PC-3 (cell line): ENCODE data around the gene BCL2L13. TPM values are rescaled to one million over a fixed set of nuclear protein-coding genes. Genes with fewer than 3 reads are reported as not detected.
A peak's percentile ranks its signal among the peaks of the same experiment; 100 is the strongest.

Experiments used
- ATAC-seq: fragments of 200-7000 bp; cut with Tn5 transposase; 2 replicates; pipeline ENCODE4 v1.9.1; 2020; ENCODE audit warnings: mild to moderate bottlenecking, moderate library complexity
- BruUV-seq: library from RNA; stranded (reverse); fragments of 400-500 nt; replicated peaks from 2 replicates; lab custom pipeline; 2021; lab: Mats Ljungman, UMichigan
- CTCF ChIA-PET: fragments of 300-600 bp; sonication (Branson Sonifier 250); formaldehyde crosslinking; loops from one replicate; lab custom pipeline; 2022; ENCODE audit warnings: antibody characterized with exemption; lab: Charles Lee
- POLR2A ChIA-PET: fragments of 300-600 bp; sonication (Branson Sonifier 250); formaldehyde crosslinking; loops from one replicate; lab custom pipeline; 2022; ENCODE audit warnings: antibody characterized with exemption; ENCODE audit not compliant: unreplicated experiment; lab: Charles Lee
- DNase-seq: peaks from one replicate; pipeline ENCODE4 v3.0.0-alpha.2; 2015
- H2AFZ ChIP-seq: fragments of 300-600 bp; sonication (generic); 2 replicates; pipeline ENCODE4 v1.6.0; 2016; ENCODE audit warnings: antibody characterized with exemption, low read length
- H3F3A ChIP-seq: fragments of 300-600 bp; sonication (generic); one replicate; pipeline ENCODE4 v1.6.0; 2017; ENCODE audit warnings: antibody characterized with exemption, low read length, control low read depth, mild to moderate bottlenecking; ENCODE audit not compliant: unreplicated experiment
- H3K27ac ChIP-seq: fragments of 300-600 bp; sonication (generic); 2 replicates; pipeline ENCODE4 v1.5.1; 2016; ENCODE audit warnings: mild to moderate bottlenecking, low read length
- H3K27me3 ChIP-seq: fragments of 300-600 bp; sonication (generic); 2 replicates; pipeline ENCODE4 v1.6.1; 2016; ENCODE audit warnings: low read length, mixed read lengths
- H3K36me3 ChIP-seq: fragments of 300-600 bp; sonication (generic); 2 replicates; pipeline ENCODE4 v1.6.1; 2016; ENCODE audit warnings: low read depth, mixed run types, low read length, mixed read lengths
- H3K4me1 ChIP-seq: fragments of 300-600 bp; sonication (generic); 2 replicates; pipeline ENCODE4 v1.5.1; 2016; ENCODE audit warnings: low read length; ENCODE audit not compliant: insufficient read depth
- H3K4me2 ChIP-seq: fragments of 300-600 bp; sonication (generic); 2 replicates; pipeline ENCODE4 v1.6.0; 2016; ENCODE audit warnings: low read length
- H3K4me3 ChIP-seq: fragments of 300-600 bp; sonication (generic); 2 replicates; pipeline ENCODE4 v1.5.1; 2016; ENCODE audit warnings: mild to moderate bottlenecking, low read length, mixed read lengths
- H3K79me2 ChIP-seq: fragments of 300-600 bp; sonication (generic); 2 replicates; pipeline ENCODE4 v1.6.1; 2017; ENCODE audit warnings: low read length, mixed read lengths
- H3K9ac ChIP-seq: fragments of 300-600 bp; sonication (generic); 2 replicates; pipeline ENCODE4 v1.6.0; 2016; ENCODE audit warnings: mild to moderate bottlenecking, low read length
- H3K9me2 ChIP-seq: fragments of 300-600 bp; sonication (generic); replicated peaks from 2 replicates; pipeline ENCODE4 v1.6.1; 2016; ENCODE audit warnings: mixed run types, low read length, mixed read lengths
- H3K9me3 ChIP-seq: fragments of 300-600 bp; sonication (generic); 2 replicates; pipeline ENCODE4 v1.6.1; 2016; ENCODE audit warnings: low read length, mixed read lengths
- H4K20me1 ChIP-seq: fragments of 300-600 bp; sonication (generic); 2 replicates; pipeline ENCODE4 v1.6.1; 2016; ENCODE audit warnings: low read length, mixed read lengths
- EZH2 ChIP-seq: fragments of 300-600 bp; sonication (generic); IDR thresholded peaks from one replicate; pipeline ENCODE4 v1.6.1; 2017; ENCODE audit warnings: antibody characterized with exemption, mild to moderate bottlenecking, low read length; ENCODE audit not compliant: unreplicated experiment
- EZH2phosphoT487 ChIP-seq: fragments of 300-600 bp; sonication (generic); IDR thresholded peaks from 2 replicates; pipeline ENCODE4 v1.6.1; 2018; ENCODE audit warnings: mild to moderate bottlenecking, antibody characterized with exemption, low read length, borderline replicate concordance
- intact Hi-C: fragments of 100-400 bp; cut with micrococcal nuclease; formaldehyde crosslinking; loops from 2 replicates; pipeline ENCODE4 v1.9.0; 2023
- total RNA-seq: library from RNA; depleted of rRNA; stranded (reverse); fragments of >200 nt; gene quantifications from 2 replicates; pipeline ENCODE4 v1.2.3, GENCODE V29; 2014
- TF ChIP-seq, protein P1 (sequence below): fragments of 300-600 bp; sonication (generic); conservative IDR thresholded peaks from 2 replicates; pipeline ENCODE4 v1.5.1; 2017; ENCODE audit warnings: antibody characterized with exemption, low read depth, mild to moderate bottlenecking, low read length

The BCL2L13 gene
- total RNA-seq, 1 experiment from 2014 or later = 31.3 TPM

DNA sequence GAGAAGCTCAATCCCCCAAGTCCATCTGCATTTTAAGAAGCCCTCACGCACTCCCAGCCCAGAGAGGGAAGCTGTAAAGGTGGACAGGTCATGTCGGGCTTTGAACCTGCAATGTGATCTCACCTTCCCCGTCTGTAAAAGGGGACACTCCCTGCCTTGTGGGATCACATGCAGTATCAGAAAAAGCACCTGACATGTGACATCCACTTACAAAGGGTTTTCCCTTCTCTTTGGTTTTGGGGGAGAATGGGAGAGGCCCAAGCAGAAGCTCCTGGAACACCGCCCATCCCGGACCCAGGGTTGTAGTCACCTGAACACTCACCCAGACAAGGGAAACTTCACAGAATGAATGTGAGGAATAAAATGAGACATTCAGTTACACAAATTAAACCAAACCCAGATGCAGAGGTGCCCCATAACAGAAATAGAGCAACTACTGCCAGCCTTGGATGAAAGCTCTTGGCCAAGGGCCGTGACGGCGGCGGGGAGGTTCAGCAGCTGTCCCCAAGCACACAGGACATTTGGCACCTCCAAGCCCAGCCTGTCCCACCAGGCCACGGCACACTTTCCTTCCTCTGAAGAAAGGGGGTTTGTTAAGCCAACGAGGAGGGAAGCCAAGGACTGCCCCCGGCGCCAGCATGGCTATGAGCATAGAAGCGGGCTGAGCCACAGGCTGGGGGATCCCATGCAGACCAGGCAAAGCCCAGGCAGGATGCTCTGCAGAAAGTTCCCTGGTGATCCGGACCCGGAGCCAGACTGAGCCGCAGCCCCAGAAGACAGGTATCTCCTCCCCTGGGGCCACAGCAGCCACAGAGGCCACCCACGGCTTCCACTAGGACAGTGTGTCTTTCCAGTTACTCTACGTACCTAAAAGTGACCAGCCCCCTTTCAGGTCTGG is 131.9 kb downstream of the BCL2L13 start:
- H3K27me3 ChIP-seq = no peaks in the 10 kb centered on the region
- no peaks in the 10 kb centered on the region for H3K9me2 ChIP-seq
- H3K79me2 ChIP-seq = peaks cover 58% of the 10 kb centered on the region
- H3K4me2 ChIP-seq = no peak overlapping the region
- H3K9ac ChIP-seq = no peak overlapping the region
- no peaks in the 10 kb centered on the region for H3K36me3 ChIP-seq
- H4K20me1 ChIP-seq = 0 out of 2 replicates have a peak, but pooled peaks cover 4% of the 10 kb centered on the region
- no peaks in the 10 kb centered on the region for H3F3A ChIP-seq
- intact Hi-C loops = no loop called here
- no peak overlapping the region for H3K4me3 ChIP-seq
- DNase-seq (no peak), ATAC-seq (no peak)
- H3K9me3 ChIP-seq = no peaks in the 10 kb centered on the region
- CTCF ChIA-PET = no interaction called here
- TF ChIP-seq EZH2 = no peak
- peaks cover 19% of the 10 kb centered on the region for H3K4me1 ChIP-seq
- POLR2A ChIA-PET = no interaction called here
- no peak overlapping the region for H3K27ac ChIP-seq
- BruUV-seq = no TSS peak
- no peak overlapping the region for H2AFZ ChIP-seq

DNA sequence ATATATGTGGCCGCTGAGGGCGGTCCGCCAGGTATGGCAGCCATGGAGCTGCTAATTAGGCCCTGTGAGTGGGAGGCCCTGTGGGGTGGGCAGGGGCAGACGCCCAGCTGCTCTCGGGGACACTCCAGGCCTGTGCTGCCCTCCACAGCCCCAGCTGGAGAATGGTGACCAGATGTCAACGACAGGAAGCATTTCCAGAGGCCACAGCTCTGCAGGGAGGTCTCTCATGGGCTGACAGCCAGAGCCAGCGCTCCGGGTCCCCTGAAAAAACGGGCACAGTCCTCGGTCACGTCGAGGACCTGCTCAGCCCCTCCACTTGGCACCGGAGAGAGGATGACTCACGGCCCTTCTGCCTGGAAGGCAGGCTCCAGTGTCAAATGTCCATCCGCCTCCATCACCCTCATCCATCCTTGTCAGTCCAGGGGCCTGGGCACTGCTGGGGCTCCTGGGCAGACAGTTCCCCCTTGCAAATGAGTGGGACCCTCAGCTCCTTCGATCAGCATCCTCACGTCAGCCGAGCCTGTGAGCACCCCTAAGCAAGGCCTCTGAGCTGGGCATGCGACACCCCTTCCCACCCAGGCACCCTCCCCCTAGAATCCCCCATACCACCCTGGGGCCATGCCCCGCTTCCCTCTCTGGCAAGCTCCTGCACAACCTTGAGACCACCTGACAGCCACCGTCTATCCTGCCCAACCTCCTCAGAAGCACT is 133.8 kb downstream of the BCL2L13 start:
- CTCF ChIA-PET = interaction anchor here (1.0 kb wide), 1 partner anchor 13 kb away, joined by 3 read pairs; no protein-coding TSS in a partner anchor
- 0 out of 2 replicates have a peak, but pooled peaks cover 3% of the 10 kb centered on the region for H4K20me1 ChIP-seq
- BruUV-seq = TSS peak; percentile 31
- H3K4me3 ChIP-seq = peak overlapping the region; percentile 81
- H2AFZ ChIP-seq = no peak overlapping the region
- no peak overlapping the region for H3K9ac ChIP-seq
- peak; percentile 54 for ATAC-seq
- intact Hi-C loops = no loop called here
- H3K27ac ChIP-seq = no peak overlapping the region
- H3K79me2 ChIP-seq = peaks cover 49% of the 10 kb centered on the region
- POLR2A ChIA-PET = no interaction called here
- TF ChIP-seq, protein P1, sequence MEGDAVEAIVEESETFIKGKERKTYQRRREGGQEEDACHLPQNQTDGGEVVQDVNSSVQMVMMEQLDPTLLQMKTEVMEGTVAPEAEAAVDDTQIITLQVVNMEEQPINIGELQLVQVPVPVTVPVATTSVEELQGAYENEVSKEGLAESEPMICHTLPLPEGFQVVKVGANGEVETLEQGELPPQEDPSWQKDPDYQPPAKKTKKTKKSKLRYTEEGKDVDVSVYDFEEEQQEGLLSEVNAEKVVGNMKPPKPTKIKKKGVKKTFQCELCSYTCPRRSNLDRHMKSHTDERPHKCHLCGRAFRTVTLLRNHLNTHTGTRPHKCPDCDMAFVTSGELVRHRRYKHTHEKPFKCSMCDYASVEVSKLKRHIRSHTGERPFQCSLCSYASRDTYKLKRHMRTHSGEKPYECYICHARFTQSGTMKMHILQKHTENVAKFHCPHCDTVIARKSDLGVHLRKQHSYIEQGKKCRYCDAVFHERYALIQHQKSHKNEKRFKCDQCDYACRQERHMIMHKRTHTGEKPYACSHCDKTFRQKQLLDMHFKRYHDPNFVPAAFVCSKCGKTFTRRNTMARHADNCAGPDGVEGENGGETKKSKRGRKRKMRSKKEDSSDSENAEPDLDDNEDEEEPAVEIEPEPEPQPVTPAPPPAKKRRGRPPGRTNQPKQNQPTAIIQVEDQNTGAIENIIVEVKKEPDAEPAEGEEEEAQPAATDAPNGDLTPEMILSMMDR = no peak
- no peak for TF ChIP-seq EZH2phosphoT487
- no peak for TF ChIP-seq EZH2
- no peaks in the 10 kb centered on the region for H3F3A ChIP-seq
- H3K9me3 ChIP-seq = no peaks in the 10 kb centered on the region
- H3K36me3 ChIP-seq = no peaks in the 10 kb centered on the region
- no peaks in the 10 kb centered on the region for H3K9me2 ChIP-seq
- DNase-seq = peak; percentile 53
- peak overlapping the region; percentile 99 for H3K4me2 ChIP-seq
- H3K4me1 ChIP-seq = peaks cover 19% of the 10 kb centered on the region
- H3K27me3 ChIP-seq = no peaks in the 10 kb centered on the region

DNA sequence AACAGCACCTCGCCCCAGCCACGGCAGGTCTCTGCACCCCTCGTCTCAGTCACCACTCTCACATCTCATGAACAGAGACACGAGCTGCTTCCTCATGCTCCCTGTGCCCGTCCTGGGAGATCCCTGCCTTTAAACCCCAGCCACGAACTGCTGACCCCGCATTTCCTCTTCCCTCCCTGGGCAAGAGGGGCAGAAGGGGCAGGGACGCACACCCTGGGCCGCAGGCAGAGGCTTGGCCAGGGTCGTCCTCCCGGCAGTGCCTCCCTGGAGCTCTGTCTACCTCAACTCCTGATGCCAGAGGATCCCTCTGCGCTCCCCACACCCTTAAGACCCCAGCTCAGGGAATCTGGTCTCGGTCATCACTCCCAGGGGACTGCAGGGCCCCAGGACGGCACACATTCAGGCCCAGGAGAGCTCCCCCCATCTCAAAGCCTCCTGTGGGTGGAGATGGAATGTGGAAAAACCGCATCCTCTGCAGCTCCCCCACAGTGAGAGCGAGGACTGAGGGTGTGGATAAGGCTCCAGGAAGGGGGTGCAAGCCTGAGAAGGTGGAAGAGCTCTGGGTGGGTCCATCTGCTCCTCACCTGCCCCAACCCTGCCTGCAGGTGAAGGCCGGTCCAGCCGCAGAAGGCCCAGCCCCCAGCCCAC is 134.5 kb downstream of the BCL2L13 start:
- no peak for TF ChIP-seq EZH2
- no peak for TF ChIP-seq EZH2phosphoT487
- TF ChIP-seq, protein P1 = no peak
- Histone ChIP-seq H3F3A (no peaks in the 10 kb centered on the region), H3K27ac (no peak overlapping the region), H3K4me3 (peak overlapping the region; percentile 81), H3K79me2 (peaks cover 43% of the 10 kb centered on the region), H4K20me1 (no peaks in the 10 kb centered on the region), H3K4me1 (peaks cover 19% of the 10 kb centered on the region), H3K36me3 (no peaks in the 10 kb centered on the region), H3K4me2 (peak overlapping the region; percentile 99), H3K9me3 (no peaks in the 10 kb centered on the region), H3K9me2 (no peaks in the 10 kb centered on the region), H3K27me3 (no peaks in the 10 kb centered on the region), H3K9ac (peak overlapping the region; percentile 58; the same call in 1 of the 2 replicates), H2AFZ (peak overlapping the region; percentile 57; the same call in 1 of the 2 replicates)
- DNase-seq (peak; percentile 43), ATAC-seq (peak; percentile 42)
- ChIA-PET POLR2A (no interaction called here), CTCF (interaction anchor here (1.0 kb wide), 1 partner anchor 12 kb away, joined by 3 read pairs; no protein-coding TSS in a partner anchor)
- intact Hi-C loops = no loop called here
- no TSS peak for BruUV-seq
